GM12878 (cell line): Measurements from ENCODE around the gene TUBB1.

Source experiments
- CTCF ChIP-seq, 3 experiments: IDR thresholded peaks in 2 of 3; conservative IDR thresholded peaks in 1 of 3; 2 replicates each; pipeline ENCODE4 v1.5.1; 2011; ENCODE audit warnings: low read depth in 3 of 3, low read length in 3 of 3, mild to moderate bottlenecking in 3 of 3, control low read depth in 2 of 3, moderate library complexity in 2 of 3, inconsistent platforms in 1 of 3, mixed read lengths in 1 of 3; ENCODE audit not compliant: control insufficient read depth in 2 of 3, insufficient read depth in 1 of 3; ENCODE audit errors: extremely low read depth in 1 of 3
- PML ChIP-seq: IDR thresholded peaks from 2 replicates; pipeline ENCODE4 v1.6.1; 2012; ENCODE audit warnings: low read length, inconsistent platforms
- POLR2A ChIP-seq: IDR thresholded peaks from 2 replicates; pipeline ENCODE4 v1.6.1; 2011; ENCODE audit warnings: low read depth, mild to moderate bottlenecking, low read length
- TBL1XR1 ChIP-seq: IDR thresholded peaks from 2 replicates; pipeline ENCODE4 v1.6.1; 2012; ENCODE audit warnings: low read depth, low read length, improper control_type of control experiment

- TF ChIP-seq TBL1XR1 (no peak), PML (no peak), CTCF (IDR thresholded peaks at IDR 0.05 in 2 of 3, conservative IDR thresholded peaks at IDR 0.05 in 1 of 3; ENCODE audit: control insufficient read depth in 2 of 3, extremely low read depth in 1 of 3, insufficient read depth in 1 of 3, low read depth in 3 of 3, low read length in 3 of 3) (no peak), POLR2A (no peak)
These were observed 32.2 kb upstream of the TUBB1 start for GRCh38 chr20:58986968-58987517.
